NCI-H446 treated with DMSO at 0.1 percent for 48 hours (cell line): Measurements from ENCODE around the gene ZNF136.

ENCODE experiments used
- DNase-seq: peaks from one replicate; lab custom pipeline; 2025; lab: John Stamatoyannopoulos, UW

ZNF136 gene

GRCh38 chr19:12162882-12163806, at the start of gene ZNF136:
Gene ZNF136 (plus strand): TSS chr19:12163096. CDS start chr19:12163204, 108 bp downstream.
- peak; percentile 80 for DNase-seq

GRCh38 chr19:12113121-12113520, 49.8 kb upstream of the ZNF136 start:
- DNase-seq: no peak

- no peak for DNase-seq
These were observed 45.5 kb upstream of the ZNF136 start for GRCh38 chr19:12117201-12117970.

- no peak for DNase-seq
These were observed 36.2 kb upstream of the ZNF136 start for GRCh38 chr19:12126707-12127106.

- DNase-seq: no peak
These were observed 29.8 kb upstream of the ZNF136 start for GRCh38 chr19:12133069-12133468.

GRCh38 chr19:12137221-12137940, 25.5 kb upstream of the ZNF136 start:
- no peak for DNase-seq

- DNase-seq: no peak
These were observed 23.6 kb upstream of the ZNF136 start for GRCh38 chr19:12139269-12139668.

- DNase-seq: peak; percentile 77
These were observed 22.9 kb upstream of the ZNF136 start, which contains the start of gene ZNF20 for GRCh38 chr19:12139885-12140544. Gene ZNF20 (minus strand): TSS chr19:12140350. CDS start chr19:12140182, 168 bp downstream.

GRCh38 chr19:12140545-12141404, 22.1 kb upstream of the ZNF136 start:
- peak; percentile 43 for DNase-seq

GRCh38 chr19:12141405-12141736, 21.5 kb upstream of the ZNF136 start:
- no peak for DNase-seq

- DNase-seq: no peak
These were observed 17.5 kb upstream of the ZNF136 start for GRCh38 chr19:12145348-12145747.

GRCh38 chr19:12155324-12155860, 7.5 kb upstream of the ZNF136 start:
- no peak for DNase-seq

GRCh38 chr19:12156223-12157058, 6.5 kb upstream of the ZNF136 start, which contains the start of gene ZNF625:
Gene ZNF625 (minus strand): TSS chr19:12156734. CDS start chr19:12156558, 176 bp downstream.
- peak; percentile 85 for DNase-seq

GRCh38 chr19:12159773-12160414, 3.0 kb upstream of the ZNF136 start:
- no peak for DNase-seq

GRCh38 chr19:12162513-12162881, 399 bp upstream of the ZNF136 start:
- no peak for DNase-seq

- no peak for DNase-seq
These were observed 930 bp downstream of the ZNF136 start for GRCh38 chr19:12163826-12164225.

- DNase-seq: no peak
These were observed 3.7 kb downstream of the ZNF136 start for GRCh38 chr19:12166626-12167025.

- DNase-seq: no peak
These were observed 17.5 kb downstream of the ZNF136 start for GRCh38 chr19:12180377-12180776.

- no peak for DNase-seq
These were observed 24.7 kb downstream of the ZNF136 start for GRCh38 chr19:12187625-12188024.
